ENCODE data around the gene NR4A3. TPM values are rescaled to one million over a fixed set of nuclear protein-coding genes. Genes with fewer than 3 reads are reported as not detected.

Gene NR4A3
- total and polyA plus RNA-seq, 11 donors = 1.5 to 27.8 (median 9.9) TPM

DNA sequence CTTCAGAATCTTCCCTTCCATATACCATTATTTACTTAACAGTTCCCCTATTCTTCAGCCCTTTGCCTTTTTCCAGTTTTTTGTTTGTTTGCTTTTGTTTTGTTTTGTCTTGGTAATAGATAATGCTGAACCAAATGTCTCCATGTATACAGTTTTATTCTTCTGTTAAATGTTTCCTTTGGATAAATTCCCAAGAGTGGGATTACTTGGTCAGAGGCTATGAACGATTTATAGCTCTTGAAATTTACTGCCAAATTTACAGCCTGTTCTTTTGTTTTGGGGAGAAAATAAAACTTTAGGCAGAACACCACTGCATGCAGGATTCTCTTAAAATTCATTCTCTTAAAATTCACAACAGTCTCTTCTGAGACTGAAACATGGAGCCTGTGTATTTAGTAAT, 38.6 kb downstream of the NR4A3 start:
- peaks cover 0 to 9% (median 0%) of the 10 kb centered on the region in 9 donors for H3K36me3 ChIP-seq
- TF ChIP-seq CTCF (IDR thresholded peaks at IDR 0.05) (no peak), POLR2A (IDR thresholded peaks at IDR 0.05) (no peak)
- intact Hi-C loops (cut with DNase I) = no loop called here
- DNase-seq = no peak
- no peak for ATAC-seq
- no peak overlapping the region for H3K4me3 ChIP-seq
- H3K27ac ChIP-seq = no peak overlapping the region
- H3K9me3 ChIP-seq = no peaks in the 10 kb centered on the region
- peaks cover 0 to 7% (median 0%) of the 10 kb centered on the region in 12 donors for H3K4me1 ChIP-seq
- 44 to 60% (median 56%) methylated on average over 1 of the region's 1 CpG for WGBS, 4 donors
- no peaks in the 10 kb centered on the region for H3K27me3 ChIP-seq

- DNase-seq = no peak
- no peak for TF ChIP-seq CTCF (IDR thresholded peaks at IDR 0.05)
- no peak for TF ChIP-seq POLR2A (IDR thresholded peaks at IDR 0.05)
These were observed 42.3 kb downstream of the NR4A3 start for GRCh38 chr9:99863955-99864354.

DNA sequence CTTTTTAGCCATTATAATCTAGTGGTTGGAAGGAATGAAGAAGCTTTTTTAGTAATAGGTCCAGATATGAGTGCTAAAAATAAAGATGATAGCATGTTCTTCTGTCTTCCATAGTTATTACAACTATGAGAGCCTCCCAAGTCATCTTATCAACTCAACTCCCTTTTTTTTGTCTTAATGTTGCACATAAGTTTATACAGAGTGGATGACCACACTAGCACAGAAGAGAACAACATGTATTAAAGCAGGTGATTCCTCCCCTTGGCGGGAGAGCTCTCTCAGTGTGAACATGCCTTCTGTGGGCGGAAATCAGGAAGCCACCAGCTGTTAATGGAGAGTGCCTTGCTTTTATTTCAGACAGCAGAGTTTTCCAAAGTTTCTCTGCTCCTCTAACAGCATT, 44.7 kb downstream of the NR4A3 start:
- TF ChIP-seq POLR2A (IDR thresholded peaks at IDR 0.05) (no peak), CTCF (IDR thresholded peaks at IDR 0.05) (no peak)
- 50 to 60% (median 58%) methylated on average over 2 of the region's 2 CpGs for WGBS, 4 donors

More at GRCh38 chr9:99863955-99864354, 42.3 kb downstream of the NR4A3 start:
- no peaks in the 10 kb centered on the region for H3K36me3 ChIP-seq
- no peaks in the 10 kb centered on the region for H3K9me3 ChIP-seq
- ATAC-seq = no peak
- no peak overlapping the region for H3K4me3 ChIP-seq
- intact Hi-C loops (cut with DNase I) = no loop called here
- H3K27ac ChIP-seq = no peak overlapping the region
- 82 to 88% (median 82%) methylated on average over 2 of the region's 2 CpGs for WGBS, 4 donors
- no peaks in the 10 kb centered on the region for H3K27me3 ChIP-seq
- peaks cover 0 to 15% (median 0%) of the 10 kb centered on the region in 12 donors for H3K4me1 ChIP-seq

DNA sequence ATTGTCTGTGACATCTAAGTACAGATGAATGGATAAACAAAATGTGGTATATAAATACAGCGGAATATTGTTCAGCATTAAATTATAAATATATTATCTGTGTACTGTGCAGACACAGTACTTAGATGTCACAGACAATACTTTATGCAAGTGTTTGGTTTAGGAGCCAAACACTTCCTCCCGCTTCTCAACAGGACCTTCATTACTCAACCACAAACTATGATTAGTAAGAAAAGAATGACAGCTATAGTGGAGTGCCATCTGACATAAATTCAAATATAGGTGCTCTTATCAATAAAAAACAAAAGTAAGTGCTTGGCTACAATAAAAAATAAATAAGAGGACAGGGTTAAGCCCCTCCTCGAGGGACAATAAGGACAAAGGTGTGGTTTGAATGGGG, 45.9 kb downstream of the NR4A3 start:
- H3K27me3 ChIP-seq = no peaks in the 10 kb centered on the region
- DNase-seq (no peak), ATAC-seq (no peak)
- no peaks in the 10 kb centered on the region for H3K9me3 ChIP-seq
- H3K27ac ChIP-seq = no peak overlapping the region
- TF ChIP-seq POLR2A (IDR thresholded peaks at IDR 0.05) = no peak
- no peak for TF ChIP-seq CTCF (IDR thresholded peaks at IDR 0.05)
- WGBS, 4 donors = 64 to 90% (median 72%) methylated on average over 3 of the region's 3 CpGs
- H3K4me3 ChIP-seq = no peak overlapping the region
- intact Hi-C loops (cut with DNase I) = no loop called here
- H3K4me1 ChIP-seq = peaks cover 0 to 11% (median 0%) of the 10 kb centered on the region in 12 donors
- no peaks in the 10 kb centered on the region for H3K36me3 ChIP-seq

More for the DNA sequence above, 44.7 kb downstream of the NR4A3 start:
- Histone ChIP-seq H3K27ac (peak overlapping the region in 4 of 12 donors; percentile 16 to 46 (median 26)), H3K4me3 (no peak overlapping the region), H3K36me3 (no peaks in the 10 kb centered on the region), H3K4me1 (peaks cover 0 to 11% (median 0%) of the 10 kb centered on the region in 12 donors), H3K9me3 (no peaks in the 10 kb centered on the region), H3K27me3 (no peaks in the 10 kb centered on the region)
- intact Hi-C loops (cut with DNase I) = no loop called here
- DNase-seq (no peak), ATAC-seq (peak; percentile 53 to 75 (median 66))

All from heart left ventricle (tissue), 16 donors.